Suprapubic skin (tissue), 3 donors: ENCODE data around the gene NSUN4.

ENCODE experiments used
- CTCF ChIP-seq, 2 donors: fragments of 200-600 bp in 1 of 2; fragments of 450-650 bp in 1 of 2; sonication (generic) in 1 of 2; IDR thresholded peaks; one replicate each; pipeline ENCODE4 v1.5.1; 2016 to 2019; ENCODE audit warnings: antibody characterized with exemption in 2 of 2, mild to moderate bottlenecking in 1 of 2, moderate library complexity in 1 of 2
- POLR2A ChIP-seq, 2 donors: fragments of 450-650 bp; IDR thresholded peaks; one replicate each; pipeline ENCODE4 v1.6.1; 2017; ENCODE audit warnings: antibody characterized with exemption in 2 of 2, mild to moderate bottlenecking in 2 of 2, moderate library complexity in 2 of 2

DNA sequence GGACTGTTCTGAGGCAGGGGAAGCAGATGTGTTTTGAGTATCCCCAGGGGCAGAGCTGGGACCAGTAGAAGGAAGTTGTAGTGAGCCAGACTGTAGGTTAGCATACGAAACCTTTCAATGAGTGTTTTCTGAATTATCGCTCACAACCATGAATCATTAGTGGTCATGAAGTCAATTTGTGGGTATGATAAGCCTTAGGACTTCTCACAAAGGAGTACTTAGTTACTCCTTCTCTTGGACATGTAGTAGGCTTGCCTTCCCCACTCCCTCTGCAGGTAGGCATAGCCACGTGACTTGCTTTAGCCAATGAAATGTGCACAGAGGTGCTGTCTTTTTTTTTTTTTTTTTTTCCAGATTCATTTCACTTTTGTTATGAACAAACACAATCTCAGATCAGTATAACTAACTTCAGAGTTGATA is 29.6 kb downstream of the NSUN4 start:
- TF ChIP-seq CTCF (IDR thresholded peaks at IDR 0.05) (no peak), POLR2A (IDR thresholded peaks at IDR 0.05) (no peak)
